NCI-H1048 (cell line): Measurements from ENCODE around the gene TMSB4Y.

ENCODE experiments used
- DNase-seq: peaks from one replicate; lab custom pipeline; 2025; lab: John Stamatoyannopoulos, UW

Gene TMSB4Y

DNA sequence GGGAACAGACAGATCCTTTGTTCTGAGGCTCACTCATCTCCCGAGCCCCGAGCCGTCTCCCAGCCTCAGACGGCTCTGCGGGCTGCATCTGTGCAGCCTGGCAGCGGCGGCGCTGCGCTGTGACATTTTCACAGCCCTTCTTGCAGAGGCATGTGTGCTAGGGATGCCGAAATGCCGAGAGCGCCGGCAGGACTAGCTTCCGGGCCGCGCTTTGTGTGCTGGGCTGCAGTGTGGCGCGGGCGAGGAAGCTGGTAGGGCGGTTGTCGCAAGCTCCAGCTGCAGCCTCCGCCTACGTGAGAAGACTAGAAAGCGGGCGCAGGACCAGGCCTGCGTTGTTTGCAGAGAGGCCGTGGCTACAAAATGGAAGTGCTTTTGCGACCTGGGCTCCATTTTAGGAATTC, at the start of gene TMSB4Y:
Gene TMSB4Y (plus strand): TSS at position 332 of the 401 bp plus-strand sequence.
- DNase-seq = no peak

DNA sequence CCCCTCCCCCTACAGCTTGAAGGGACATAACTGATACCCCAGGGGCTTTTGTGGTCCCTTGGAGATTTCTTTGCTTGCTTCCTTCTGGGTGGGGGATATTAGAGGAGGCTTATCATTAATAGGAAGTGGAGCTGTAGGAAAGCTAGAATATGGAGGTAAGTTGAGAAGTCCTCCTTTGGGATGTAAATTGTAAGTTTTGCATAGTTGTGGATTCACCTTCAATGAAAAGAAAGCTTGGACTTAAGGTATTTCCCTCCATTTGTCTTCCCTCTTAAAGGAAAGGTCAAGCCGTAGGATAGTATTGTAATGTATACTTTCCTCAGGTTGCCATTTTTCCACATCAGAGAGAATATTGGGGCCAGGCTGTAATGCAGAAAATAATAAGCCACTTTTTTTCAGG, 39.5 kb upstream of the TMSB4Y start:
- DNase-seq = no peak

DNA sequence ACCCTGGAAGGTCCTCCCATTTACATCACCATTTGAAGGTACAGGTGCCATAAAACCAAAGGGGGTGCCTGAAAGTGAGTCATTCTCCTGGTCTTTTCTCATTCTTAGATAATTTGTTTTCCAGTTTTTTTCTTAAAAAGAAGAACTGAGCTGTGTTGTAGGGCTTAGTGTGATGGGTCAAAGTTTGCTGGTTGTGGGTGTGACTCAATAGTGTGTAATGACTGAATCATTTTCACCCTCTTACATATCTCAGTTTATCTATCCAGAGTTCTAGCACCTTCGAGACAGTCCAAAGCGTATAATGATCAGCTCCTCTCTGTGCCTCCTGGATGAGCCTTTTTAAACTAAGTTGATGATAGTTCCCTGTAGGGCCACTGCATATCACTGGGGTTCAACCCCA, 32.6 kb upstream of the TMSB4Y start:
- no peak for DNase-seq

DNA sequence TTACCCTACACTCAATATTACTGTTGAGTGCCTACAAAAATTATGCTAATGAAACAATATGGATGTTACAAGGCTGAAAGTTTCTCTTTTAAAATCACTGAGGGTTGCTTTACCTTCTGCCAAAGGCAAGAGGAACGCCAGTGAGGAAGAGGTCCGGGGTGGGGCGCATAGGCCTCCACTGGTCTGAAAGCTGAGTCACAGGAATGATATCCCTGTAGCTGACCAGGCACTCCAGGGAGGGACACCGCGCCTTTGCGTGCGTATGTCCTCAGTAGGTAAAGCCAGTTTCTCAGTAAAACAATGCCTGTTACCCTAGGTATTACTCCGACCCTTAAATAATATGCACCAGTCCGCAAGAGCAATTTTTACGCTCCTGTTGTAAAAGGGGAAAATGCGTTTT, 1.4 kb upstream of the TMSB4Y start:
- no peak for DNase-seq

DNA sequence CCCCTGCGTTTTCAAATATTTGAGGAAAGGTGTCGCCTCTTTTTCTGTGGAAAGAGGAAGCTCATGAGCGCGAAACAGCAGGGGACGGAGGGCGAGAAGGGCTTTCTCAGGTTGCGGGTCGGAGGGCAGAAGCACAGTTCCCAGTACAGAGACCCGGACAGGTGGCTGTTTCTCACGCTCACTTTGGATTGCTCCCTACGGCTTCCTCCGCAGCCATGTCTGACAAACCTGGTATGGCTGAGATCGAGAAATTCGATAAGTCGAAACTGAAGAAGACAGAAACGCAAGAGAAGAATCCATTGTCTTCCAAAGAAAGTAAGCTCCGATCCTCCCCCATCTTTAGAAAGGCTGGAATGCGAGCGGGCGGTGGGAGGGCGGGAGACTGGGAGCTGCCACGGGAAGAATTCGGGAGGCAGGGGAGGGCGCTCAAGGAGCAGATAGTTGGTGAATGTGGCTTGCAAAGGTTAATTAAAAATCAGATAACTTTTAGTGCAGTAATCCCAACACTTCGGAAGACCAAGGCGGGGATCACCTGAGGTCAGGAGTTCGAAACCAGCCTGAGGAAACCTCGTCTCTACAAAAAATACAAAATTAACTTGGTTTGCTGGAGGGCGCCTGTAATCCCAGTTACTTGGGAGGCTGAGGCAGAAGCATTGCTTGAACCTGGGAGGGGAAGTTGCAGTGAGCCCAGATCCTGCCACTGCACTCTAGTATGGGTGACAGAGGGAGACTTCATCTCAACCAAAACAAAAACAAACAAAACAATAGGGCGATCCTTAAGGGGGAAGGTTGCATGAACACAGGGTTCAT, 627 bp downstream of the TMSB4Y start:
- DNase-seq = no peak

DNA sequence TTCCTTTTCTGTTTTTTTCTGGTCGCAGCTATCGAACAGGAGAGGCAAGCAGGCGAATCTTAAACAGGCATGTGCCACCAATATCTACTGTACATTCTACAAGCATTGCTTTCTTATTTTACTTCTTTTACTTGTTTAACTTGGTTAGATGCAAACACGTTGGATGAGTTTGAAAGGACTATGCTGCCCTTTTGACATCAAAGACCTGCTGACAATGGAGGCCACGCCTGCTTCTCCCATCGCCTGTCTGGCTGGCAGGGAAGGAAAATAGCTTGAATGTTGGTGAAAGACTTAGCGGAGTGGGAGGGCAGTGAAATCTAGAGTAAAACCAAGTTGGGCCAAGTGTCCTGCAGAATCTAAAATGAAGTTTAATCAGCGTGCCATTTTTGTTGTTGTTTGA, 1.5 kb downstream of the TMSB4Y start:
- no peak for DNase-seq

DNA sequence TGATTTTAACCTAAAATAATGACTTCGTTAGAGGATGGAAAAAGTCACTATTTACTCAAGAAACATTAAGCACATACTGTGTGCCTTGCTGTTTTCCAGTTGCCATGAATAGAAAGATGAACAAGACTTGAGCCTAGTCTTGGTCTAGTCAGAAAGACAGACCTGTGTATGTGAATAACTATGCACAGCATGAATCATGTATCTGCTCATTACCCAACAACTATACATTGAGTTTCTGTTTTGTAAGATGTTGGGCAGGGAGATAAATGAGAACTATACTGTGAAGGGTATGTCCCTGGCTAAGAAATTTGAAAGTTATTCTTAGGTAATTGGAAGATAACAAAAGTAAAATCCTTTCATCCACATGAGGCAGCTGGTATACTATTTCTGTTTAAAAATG, 4.3 kb downstream of the TMSB4Y start:
- no peak for DNase-seq

DNA sequence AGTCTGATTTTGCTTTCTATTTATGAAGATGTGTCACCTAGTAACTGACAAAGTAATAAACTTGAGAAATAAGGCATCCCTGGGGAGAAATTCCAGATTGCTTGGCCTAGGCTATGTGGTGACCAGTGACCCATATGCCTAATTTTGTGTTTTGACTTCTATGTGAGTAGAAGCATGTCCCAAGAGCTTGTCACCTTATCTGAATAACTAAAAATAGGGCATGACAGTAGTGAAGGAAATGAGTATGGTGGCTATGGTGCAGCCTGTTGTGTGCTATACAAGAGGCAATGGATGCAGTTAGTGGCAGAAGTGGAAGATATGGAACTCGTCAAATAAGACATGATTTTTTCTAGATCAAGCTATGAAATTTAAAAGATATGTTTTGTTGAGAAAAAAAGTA, 15.3 kb downstream of the TMSB4Y start:
- DNase-seq = no peak

DNA sequence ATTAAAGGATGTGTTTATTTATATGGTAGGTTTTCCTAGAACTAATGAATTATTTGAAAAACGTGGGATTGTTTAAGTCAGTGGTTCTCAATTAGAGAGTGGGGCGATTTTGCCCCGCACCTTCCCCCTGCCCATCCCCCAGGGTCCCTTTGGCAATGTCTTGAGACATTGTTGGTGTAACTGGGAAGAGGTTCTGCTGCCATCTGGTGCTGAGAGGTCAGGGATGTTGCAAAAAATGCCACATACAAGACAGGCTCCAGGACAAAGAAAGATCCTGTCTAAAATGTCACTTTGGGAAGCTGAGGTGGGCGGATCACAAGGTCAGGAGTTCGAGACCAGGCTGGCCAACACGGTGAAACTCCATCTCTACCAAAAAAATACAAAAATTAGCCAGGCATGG, 25.8 kb downstream of the TMSB4Y start:
- DNase-seq = no peak

DNA sequence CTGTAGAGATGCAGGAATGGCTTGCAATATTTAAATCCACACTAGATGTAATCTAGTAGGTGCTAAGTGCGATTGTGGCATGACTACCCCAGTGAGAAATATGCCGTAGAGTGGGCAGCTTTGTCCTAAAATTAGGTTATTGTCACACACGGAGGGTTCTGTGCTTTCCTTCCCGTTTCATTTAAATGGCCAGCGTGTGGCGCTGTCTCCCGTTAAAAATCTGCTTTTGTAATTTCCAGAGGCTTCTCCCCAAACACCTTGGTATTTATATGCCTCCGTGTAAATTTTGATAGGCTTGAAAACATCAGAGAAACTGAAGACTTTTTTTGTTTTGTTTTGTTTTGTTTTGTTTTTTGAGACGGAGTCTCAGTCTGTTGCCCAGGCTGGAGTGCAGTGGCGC, 34.9 kb downstream of the TMSB4Y start:
- no peak for DNase-seq

DNA sequence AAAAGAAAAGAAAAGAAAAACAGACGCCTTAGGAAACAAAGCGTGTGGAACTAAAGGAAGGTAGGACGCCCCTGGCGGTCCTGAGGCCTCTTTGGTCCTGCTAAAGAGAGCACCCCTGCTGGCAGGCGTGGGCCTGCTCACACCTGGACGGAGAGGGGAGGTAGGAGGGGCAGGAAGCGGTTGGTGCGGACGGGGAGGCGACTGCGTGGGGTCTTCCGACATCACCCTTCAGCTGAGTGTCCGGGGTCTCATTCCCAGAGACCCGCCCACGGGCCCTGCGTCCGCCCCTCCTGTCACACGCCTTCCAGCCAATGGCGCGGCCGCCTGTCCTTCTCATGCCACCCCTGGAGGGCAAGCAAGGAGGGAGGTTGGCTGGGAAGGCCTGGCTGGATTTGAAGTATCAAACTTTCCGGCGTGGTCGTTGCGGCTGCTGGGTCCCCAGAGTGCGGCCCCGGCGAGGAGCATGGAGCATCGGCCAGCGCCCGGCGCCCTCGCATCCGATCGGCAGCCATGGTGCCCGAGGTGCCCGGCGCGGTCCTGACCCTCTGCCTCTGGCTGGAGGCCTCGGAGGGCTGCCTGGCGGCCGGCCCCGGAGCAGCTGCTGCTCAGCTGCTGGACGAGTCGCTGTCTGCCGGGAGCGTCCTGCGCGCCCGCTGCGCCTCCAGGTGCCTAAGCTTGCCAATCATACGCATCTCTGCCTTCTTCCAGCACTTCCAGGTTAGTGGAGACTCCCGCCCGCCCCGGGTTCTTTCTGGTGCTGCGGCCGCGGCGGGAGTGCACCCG, 47.8 kb downstream of the TMSB4Y start:
- DNase-seq = no peak

DNA sequence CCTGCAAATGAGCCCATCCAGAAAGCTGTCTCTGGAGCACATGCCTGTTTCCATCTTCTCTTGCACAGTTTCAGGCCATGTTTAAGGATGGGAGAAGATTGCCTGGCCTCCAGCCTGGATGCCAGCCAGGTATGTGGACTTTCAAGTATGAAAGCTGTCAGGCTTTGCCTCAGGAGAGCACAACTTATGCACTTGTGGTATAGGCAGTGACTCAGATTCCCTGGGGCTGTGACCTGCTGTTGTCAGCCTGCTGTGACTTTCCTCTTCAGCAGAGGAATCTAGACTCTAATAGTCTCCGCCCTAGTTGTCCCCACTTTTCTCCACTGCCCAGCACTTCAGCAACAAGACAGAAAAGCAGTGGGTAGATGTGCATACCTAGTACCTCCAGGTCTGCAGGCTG, 51.0 kb downstream of the TMSB4Y start:
- DNase-seq = no peak
